Activated CD4-positive, CD25-positive, alpha-beta regulatory T cell treated with anti-CD3 and anti-CD28 coated beads, Interleukin-2, amount 50 U/mL, for 24 hours (primary cell): ENCODE measurements around the gene GUCY1A1.

Experiments used
- ATAC-seq, 2 donors: fragments of 150-1000 bp; cut with Tn5 transposase; one replicate each; pipeline ENCODE4 v1.10.0; 2021; ENCODE audit warnings: mild to moderate bottlenecking in 1 of 2, moderate library complexity in 1 of 2

Gene GUCY1A1

DNA sequence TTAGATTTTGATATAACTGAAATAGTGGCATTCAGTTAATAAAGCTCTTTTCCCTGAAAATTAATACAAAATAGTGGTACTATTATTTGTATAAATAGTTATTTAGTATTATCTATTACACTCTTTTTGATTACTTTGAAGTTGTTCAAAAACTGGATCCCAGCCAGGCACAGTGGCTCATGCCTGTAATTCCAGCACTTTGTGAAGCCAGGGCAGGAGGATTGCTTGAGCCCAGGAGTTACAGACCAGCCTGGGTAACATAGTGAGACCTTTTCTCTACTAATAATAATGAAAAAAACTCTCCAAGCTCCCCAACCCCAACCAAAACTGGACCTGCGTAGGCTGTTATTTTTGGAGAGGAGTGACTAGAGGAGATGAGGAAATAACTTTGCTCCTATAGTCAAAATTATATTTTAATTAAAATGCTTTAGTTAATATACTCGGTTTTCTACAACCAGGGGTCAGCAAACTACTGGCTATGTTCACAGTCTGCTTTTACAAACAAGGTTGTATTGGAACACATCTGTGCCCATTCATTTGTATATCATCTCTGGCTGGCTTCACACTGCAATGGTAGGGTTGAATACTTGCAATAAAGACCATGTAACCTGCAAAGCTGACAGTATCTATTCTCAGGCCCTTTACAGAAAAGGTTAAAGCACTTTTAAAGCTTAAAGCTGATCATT, 27.6 kb downstream of the GUCY1A1 start:
- no peak for ATAC-seq

DNA sequence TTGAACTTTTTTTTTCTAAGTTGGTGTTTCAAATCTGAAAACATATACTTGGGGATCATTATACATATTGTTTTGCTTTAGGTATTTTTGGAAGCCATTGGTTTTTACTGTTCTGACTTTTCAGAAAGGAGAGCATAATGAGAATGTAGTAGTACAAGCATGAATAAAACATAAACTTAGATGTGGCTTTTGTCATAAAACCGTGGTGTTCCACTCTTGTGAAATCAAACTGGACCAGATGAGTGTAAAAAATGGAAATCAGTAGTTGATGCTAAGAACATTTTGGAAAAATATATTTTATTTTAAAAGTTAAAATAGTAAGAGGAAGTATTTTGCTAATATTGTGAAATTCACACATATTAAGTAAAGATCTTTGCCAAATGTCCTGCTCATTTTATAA, 29.6 kb downstream of the GUCY1A1 start:
- ATAC-seq, result no peak

DNA sequence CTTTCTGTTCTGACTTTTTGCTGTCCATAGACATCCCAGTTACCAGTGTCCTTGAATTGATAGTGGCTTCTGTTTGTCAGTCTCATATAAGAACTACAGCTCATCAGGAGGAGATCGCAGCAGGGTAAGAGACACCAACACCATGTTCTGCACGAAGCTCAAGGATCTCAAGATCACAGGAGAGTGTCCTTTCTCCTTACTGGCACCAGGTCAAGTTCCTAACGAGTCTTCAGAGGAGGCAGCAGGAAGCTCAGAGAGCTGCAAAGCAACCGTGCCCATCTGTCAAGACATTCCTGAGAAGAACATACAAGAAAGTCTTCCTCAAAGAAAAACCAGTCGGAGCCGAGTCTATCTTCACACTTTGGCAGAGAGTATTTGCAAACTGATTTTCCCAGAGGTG, 30.1 kb downstream of the GUCY1A1 start:
- no peak for ATAC-seq

DNA sequence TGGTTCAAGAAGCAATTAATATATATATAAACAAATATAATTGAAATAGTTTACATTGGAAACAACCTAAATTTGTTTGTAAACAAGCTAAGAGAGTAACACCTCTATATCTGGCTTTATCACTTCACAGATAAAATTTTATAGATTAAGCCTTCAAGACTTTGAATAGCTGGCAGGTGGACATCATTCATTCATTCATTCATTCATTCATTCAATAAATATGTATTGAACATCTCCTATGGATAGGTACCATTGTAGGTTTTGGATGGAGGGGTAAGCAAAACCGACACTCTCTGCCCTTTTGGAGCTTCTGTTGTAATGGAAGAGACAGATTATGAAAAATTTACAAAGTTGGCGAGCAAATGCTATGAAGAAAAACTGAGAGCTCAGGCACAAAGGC, 35.2 kb downstream of the GUCY1A1 start:
- no peak for ATAC-seq

DNA sequence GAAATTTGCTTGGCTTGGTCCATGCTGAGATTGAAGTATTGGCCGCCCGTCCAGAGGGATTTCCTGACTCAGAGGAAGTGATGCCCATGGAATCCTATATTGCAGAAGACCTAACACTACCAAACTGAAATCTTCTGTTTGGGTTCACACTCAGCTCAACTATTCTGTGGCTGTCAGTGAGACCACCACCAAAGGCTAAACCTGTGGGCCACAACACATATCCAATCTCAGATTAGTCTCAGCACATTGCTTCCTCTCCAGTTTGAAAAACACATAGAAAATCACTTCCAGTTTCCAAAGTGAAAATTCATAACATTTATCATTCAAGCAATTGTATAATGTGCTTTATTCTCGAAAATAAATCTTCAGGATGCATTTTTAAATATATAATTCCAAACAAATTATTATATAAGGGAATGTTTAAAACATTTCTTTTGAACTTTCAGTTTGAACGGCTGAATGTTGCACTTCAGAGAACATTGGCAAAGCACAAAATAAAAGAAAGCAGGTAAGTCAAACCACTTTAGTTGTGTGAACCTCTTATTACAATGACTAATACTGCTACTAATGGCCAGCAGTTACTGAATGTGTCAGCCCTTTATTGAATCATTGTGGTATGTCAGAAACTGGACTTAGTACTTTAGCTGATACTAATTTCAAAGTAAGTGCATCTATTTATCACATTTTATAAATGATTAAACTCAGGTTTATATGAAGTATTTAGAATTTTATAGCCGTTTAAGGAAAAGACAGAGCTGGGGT, 37.0 kb downstream of the GUCY1A1 start:
- ATAC-seq, result no peak

DNA sequence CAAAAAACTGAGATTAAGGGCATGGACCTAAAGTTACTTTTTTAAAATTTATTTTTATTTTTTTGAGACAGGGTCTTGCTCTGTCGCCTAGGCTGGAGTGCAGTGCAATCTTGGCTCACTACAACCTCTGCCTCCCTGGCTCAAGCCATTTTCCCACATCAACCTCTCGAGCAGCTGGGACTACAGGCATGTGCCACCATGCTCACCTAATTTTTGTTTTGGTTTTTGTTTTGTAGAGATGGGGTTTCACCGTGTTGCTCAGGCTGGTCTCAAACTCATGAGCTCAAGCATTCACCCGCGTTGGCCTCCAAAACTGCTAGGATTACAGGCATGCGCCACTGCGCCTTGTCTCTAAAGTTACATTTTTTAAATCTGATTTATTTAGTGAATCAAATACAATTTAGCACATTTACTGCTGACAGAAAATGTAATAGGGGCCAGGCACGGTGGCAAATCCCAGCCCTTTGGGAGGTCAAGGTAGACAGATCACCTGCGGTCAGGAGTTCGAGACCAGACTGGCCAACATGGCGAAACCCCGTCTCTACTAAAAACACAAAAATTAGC, 38.3 kb downstream of the GUCY1A1 start:
- no peak for ATAC-seq

DNA sequence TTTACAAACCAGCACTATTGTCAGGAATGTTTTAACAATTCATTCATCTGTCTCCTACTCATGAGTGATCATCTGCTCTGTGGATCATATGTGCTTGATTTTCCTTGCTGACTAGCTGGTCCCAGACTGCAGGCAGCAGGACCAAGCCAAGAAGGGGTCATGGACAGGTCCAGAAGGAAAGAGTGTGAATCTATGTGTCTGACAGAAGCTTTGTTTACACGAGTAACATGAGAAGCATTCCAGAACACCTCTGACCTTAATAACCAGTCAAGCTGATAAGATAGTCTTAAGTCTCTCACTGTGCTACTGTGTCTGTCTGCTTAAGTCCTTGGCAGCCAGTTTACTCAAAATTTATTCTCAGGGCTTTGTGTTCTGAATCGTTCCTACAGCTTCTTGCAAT, 39.0 kb downstream of the GUCY1A1 start:
- ATAC-seq, result no peak

DNA sequence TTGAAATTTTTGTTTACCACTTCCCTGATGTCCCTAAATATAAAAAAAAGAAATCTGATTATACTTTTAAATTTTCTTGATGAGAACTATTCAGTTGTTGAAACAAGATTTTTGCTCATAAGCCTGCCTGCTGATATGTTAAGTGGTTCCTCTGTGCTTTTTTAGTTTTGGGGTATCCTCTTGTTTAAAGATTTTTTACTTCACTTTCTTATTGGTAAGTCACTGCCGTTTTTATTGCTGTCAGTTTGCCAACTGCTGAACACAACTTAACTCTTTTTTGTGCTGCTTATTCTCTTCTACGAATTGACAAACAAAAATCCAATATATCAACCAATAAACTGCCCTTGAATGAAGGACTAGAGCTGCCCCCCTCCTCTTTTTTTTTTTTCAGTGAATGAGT, 39.5 kb downstream of the GUCY1A1 start:
- no peak for ATAC-seq

DNA sequence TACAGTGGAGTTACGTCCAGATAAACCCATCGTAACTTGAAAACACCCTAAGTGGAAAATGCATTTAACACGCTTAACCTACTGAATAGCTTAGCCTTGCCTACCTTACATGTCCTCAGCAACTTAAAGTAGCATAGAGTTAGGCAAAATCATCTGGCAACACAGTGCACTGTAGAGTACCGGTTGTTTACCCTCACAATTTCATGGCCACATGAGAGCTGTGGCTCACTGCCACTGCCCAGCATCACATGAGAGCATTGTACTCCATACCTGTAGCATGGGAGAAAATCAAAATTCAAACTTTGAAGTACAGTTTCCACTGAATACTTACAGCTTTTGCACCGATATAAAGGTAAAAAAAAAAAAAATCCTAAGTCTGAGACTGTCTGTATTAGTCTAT, 40.6 kb downstream of the GUCY1A1 start:
- ATAC-seq, result no peak

DNA sequence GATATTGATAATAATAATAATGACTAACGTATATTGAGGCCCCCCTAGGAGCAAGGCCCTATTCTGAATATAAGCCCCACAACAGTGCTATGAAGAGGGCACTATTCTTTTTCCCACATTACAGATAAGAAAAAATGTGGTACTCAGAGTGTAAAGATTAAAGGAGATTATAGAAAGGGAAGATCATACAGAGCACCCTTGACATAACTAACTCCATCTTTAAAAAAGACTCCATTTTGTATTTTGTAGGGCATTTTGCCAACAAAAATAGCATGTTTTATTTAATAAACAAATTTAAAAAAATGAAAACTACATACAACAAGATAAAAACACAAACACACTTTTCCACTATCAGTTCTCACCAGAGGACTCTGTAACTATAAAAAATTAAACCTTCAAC, 42.1 kb downstream of the GUCY1A1 start:
- ATAC-seq, result no peak

DNA sequence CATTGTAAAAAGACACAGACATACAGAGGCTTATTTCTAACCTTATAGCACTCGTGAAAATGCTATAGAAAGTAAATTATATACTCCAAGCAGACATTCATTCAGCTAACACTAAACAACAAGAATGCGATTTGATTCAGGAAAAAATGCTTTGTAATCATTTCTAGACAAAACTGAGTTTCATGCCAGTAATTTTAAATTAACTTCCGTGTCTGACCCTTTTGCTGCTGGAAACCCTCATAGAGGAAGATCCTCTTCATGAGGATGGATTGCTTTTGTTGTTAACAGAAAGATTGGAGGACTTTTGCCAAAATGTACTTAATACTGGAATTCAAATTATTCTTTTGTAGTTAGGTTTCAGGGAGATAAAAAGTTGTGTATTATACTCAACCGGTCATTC, 43.3 kb downstream of the GUCY1A1 start:
- ATAC-seq, result no peak

DNA sequence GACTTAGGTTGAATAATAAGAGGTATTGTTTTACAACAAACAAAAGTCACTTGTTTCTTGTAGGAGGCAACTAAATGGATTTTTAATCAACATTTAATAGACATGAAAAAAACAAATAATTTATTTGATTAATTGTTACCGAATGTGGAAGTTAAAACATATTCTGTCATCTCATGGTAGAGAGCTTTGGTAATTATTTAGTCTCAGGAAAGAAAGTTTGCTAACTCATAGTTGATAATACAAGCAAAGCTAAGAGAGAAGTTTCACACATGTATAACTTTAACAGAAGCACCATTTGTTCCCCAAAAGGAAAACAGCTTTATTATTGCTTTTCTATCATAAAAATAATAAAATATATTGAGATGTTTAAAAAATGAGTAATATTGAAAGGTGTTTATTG, 44.9 kb downstream of the GUCY1A1 start:
- no peak for ATAC-seq

DNA sequence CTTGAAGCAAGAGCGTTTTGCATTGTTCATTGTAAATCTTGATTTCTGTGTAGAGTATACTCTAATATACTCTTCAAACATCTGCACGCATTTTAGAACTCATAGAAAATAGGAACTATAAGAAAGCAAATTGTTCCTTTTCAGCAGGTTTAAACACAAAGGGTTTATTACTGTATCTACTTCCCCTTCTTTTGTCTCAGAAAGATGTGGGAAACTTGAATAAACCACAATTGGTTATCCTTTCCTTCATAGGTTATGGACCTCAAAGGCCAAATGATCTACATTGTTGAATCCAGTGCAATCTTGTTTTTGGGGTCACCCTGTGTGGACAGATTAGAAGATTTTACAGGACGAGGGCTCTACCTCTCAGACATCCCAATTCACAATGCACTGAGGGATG, 46.2 kb downstream of the GUCY1A1 start:
- no peak for ATAC-seq

DNA sequence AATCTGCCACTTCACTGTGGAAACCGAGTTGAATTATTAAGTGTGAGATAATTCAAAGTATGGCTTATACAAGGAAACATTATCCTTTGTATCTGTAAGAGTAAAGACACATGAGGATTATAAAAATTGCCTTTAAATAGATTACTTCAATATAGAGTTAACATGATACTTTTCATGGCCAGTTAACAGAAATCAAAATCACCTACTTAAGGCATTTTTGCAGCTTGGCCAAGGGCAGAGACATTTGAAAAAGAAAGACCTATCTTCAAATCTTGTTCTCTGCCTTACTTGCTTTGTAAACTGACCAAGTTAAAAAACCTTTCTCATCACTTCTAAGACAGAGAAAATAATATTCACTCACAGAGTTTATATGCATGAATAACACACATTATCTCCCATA, 47.3 kb downstream of the GUCY1A1 start:
- ATAC-seq, result no peak

DNA sequence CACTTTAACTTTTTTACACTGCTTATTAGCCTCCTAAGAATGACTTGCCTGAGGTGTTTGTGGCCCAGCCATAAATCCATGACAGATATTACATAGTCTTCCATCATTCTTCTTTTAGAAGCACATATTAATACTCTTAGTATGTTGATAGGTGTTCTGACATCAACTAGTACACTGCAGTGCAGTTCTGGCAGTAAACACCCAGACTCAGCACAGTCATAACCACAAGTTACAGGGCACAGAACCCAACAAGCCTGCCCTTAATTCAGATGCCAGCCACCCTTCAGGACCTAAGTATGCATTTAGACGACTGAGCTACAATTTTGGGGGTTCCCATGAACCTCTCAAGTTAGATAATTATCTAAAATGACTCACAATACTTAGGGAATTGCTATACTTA, 55.7 kb downstream of the GUCY1A1 start:
- ATAC-seq, result no peak

DNA sequence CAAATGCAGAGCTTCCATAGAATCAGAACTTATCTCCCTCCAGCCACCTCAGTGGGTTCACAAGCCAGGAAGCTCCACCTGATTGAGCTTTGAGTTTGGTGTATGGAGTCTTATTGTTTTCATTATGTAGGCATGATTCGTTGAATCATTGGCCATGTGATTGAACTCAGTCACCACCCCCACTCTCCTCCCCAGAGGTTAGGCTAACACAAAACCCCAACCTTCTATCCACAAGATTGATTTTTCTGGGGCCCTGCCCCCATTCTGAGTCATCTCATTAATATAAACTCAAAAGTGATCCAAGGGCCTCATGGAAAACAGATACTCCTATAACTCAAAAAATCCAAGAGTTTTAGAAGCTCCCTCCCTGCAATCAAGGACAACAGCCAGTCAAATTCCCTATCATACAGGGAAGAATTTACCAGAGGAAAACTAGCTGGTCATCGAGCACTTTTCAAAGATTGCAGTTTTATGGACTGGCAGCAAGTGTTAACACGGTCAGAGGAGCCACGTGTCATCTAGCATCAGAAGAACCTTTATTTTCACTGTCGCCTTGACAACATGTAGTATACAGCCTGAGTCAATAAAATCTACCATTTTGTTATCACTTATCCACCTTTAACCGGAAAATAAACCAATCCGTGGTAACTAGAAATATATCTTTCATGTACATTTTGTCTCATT, 56.3 kb downstream of the GUCY1A1 start:
- ATAC-seq, result no peak

DNA sequence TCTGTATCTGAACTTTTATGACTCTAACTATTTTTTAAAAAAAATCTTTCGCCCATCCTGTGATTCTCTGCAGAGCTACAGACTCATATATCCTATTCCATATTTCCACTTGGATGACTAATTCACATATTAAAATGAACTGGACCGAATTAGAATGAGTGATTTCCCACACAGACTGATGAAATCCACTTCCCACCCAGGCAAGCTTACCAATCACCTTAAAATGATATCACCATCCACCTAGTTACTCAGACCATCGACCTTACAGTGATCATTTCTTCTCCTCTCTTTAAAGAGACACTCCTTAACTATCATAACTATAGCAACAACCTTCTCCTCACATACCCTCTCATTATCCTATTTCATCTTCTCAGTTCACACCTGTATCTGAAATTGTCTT, 58.1 kb downstream of the GUCY1A1 start:
- ATAC-seq, result no peak

DNA sequence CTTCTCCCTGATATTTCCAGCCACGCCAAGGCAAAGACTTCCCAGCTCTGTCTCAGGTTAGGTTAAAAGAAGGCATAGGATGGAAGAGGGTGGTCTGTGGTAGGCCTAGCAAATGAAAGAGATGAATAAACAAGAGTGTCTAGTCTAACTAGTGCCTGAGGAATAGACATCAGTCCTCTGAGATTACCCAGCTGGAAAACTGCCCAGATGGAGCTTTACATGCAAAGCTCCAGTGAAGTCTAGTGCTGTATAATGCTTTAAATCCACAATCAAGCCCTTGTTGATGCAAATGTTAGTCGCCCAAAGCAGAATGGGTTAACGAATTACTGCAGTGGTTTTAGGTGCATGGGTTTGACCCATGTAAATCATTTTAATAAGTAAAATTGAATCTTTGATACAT, 67.4 kb downstream of the GUCY1A1 start:
- no peak for ATAC-seq

DNA sequence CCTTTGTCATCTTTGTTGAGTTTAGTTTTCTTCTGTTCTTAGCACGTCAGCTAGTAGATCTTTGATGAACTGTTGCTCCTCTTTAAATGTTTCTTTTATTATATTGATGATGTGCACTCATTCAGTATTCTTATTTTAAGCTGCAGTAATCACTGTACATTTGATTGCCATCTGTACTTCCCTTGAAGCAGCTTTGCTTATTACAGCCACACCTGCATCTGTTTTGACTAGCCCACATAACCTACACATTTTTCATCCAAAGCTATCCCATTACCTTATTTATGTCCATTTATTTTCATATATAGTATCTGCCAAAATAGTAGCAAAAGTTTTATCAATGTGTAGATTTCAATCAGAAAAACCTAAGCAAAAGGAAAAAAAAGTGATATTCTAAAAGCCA, 68.3 kb downstream of the GUCY1A1 start:
- no peak for ATAC-seq

DNA sequence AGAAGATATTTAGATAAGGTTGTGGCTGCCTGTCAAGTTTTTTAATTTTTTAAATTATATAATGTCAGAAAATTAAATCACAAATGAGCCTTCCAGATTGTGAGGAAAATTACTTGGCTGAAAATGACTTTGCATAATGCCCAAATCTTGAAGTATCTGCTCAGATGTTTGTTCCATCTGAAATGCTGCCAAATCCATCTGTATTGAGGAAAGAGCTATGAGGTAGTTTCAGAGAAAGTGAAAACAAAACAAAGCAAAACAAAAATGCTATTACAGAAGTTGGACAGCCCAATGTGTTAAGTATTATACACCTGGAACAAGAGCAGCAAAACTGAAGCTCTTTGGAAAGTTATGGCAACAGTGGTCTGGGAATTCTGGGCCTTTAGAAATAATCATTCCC, 68.8 kb downstream of the GUCY1A1 start:
- ATAC-seq, result no peak

DNA sequence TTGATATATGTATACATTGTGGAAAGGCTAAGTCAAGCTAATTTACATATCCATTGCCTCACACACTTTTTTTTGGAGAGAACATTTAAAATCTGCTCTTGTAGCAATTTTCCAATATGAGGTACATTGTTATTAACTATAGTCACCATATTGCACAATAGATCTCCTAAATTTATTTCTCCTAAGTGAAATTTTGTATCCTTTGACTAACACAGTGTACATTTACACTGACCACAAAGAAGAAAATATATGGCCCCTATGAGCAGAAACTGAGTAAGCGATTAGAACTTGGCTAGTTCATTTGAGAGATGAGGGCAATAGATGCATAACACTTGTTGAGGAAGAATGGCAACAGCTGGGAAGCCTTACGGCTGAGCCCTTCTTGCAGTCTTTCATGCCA, 71.9 kb downstream of the GUCY1A1 start:
- no peak for ATAC-seq

DNA sequence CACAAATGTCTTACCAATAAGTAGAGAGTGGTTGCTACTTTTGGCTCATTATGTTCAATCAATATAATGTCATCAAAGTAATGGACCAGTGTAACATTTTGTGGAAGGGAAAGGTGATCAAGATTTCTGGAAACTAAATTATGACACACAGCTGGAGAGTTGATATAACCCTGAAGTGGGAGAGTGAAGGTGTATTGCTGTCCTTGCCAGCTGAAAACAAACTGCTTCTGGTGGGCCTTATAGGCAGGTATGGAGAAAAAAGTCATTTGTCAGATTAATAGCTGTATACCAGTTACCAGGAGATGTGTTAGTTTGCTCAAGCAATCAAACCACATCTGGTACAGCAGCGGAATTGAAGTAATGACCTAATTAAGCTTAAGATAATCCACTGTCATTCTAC, 74.9 kb downstream of the GUCY1A1 start:
- ATAC-seq, result no peak

DNA sequence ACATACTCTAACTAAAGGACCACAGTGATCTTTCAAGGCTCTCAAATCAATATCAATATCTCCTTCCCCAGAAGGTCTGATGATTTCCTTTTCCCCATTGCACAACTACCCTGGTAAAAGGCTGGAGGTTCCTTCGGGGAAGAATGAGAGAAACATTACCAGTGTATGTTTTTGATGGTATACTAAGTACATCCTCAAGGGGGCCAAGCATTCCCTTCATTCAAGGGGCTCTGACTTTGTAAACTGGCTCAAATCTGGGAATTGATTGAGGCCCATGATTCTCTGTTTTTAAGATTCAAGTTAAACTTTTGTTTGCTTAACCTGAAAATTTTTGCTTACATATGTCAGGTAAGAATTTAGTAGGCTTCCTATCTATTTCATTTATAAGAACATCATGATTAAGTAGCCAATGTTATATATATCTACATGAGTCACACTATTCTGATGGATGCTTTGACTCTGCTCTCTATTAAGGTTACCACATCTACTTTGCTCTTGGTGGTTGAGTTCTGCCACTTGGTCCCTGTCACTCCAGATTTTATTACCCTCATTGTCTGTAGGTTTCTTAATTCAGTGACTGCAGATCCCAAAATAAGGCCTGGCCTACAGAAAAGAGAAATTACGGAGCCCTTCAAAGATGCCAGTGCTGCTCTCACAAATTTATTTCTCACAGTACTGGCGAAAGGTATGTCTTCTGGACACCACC, 75.8 kb downstream of the GUCY1A1 start:
- no peak for ATAC-seq
